Measurements from ENCODE around the gene RASA1. TPM values are rescaled to one million over a fixed set of nuclear protein-coding genes. Genes with fewer than 3 reads are reported as not detected.

RASA1 gene
- total and polyA plus RNA-seq, 9 of the 15 experiments (the other 6 are each of a cell fraction or from before 2014, with no cell fraction given) = 3.2 to 17.3 (median 9.2) TPM

DNA sequence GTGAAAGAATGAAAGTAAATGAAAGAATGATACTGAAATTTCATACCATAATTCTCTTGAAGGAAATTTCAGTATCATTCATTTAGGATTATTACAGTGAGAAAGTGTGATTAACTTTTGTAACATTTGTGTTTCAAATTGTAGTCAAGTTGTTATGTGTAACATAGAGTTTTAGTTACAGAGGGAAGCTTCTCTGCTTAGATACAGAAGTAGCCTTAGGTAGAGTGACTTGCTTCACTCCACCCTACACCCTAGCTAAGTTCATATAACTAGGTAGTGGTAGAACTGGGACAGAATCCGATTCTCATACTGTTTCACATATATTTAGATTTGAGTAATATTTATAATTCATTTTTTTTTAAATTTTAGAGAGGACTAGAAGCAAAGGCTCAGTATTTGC is 9.0 kb downstream of the RASA1 start:
- DNase-seq (ENCODE audit: extremely low read depth in 1 of 4, low spot score in 3 of 4) (no peak), ATAC-seq (no peak), FAIRE-seq (no peak)
- Histone ChIP-seq H3K27me3 (ENCODE audit: control insufficient read depth in 2 of 2, insufficient read depth in 2 of 2, low read length in 2 of 2) (no peaks in the 10 kb centered on the region), H3K27ac (ENCODE audit: extremely low read depth, low read depth, low read length) (no peak overlapping the region), H3K9ac (ENCODE audit: insufficient read depth in 1 of 2, low read depth in 2 of 2, low read length in 2 of 2) (no peak overlapping the region), H4K20me1 (replicated peaks; ENCODE audit: control insufficient read depth, insufficient read depth, low read length) (no peaks in the 10 kb centered on the region), H3K4me1 (replicated peaks in 1 of 2; ENCODE audit: control insufficient read depth in 2 of 2, insufficient read depth in 2 of 2, low read length in 2 of 2) (no peaks in the 10 kb centered on the region), H3K9me3 (replicated peaks; ENCODE audit: control insufficient read depth, insufficient read depth, low read depth, low read length) (no peaks in the 10 kb centered on the region), H3K36me3 (ENCODE audit: control insufficient read depth, insufficient read depth, low read length) (peaks cover under 1% of the 10 kb centered on the region), H3K9me1 (ENCODE audit: control insufficient read depth, insufficient read depth, low read length) (no peaks in the 10 kb centered on the region), H2AFZ (ENCODE audit: low read depth, low read length) (no peak overlapping the region), H3K4me3 (no peak overlapping the region), H3K79me2 (ENCODE audit: control insufficient read depth, insufficient read depth, low read length) (peaks cover 50% of the 10 kb centered on the region), H3K4me2 (ENCODE audit: insufficient read depth, low read length) (no peak overlapping the region)
- in situ Hi-C loops (cut with MboI) (no loop called here), intact Hi-C loops (cut with micrococcal nuclease) (no loop called here)
- no TSS peak for BruUV-seq (replicated peaks)
- 83% methylated on average over 1 of the region's 1 CpG for WGBS (ENCODE audit: insufficient coverage, low coverage, missing lambda C conversion rate)
- POLR2A ChIA-PET = no interaction called here
- CTCF ChIA-PET (ENCODE audit: low intra/inter-chr PET ratio) = no interaction called here
- TF ChIP-seq, protein P1, sequence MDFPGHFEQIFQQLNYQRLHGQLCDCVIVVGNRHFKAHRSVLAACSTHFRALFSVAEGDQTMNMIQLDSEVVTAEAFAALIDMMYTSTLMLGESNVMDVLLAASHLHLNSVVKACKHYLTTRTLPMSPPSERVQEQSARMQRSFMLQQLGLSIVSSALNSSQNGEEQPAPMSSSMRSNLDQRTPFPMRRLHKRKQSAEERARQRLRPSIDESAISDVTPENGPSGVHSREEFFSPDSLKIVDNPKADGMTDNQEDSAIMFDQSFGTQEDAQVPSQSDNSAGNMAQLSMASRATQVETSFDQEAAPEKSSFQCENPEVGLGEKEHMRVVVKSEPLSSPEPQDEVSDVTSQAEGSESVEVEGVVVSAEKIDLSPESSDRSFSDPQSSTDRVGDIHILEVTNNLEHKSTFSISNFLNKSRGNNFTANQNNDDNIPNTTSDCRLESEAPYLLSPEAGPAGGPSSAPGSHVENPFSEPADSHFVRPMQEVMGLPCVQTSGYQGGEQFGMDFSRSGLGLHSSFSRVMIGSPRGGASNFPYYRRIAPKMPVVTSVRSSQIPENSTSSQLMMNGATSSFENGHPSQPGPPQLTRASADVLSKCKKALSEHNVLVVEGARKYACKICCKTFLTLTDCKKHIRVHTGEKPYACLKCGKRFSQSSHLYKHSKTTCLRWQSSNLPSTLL (IDR thresholded peaks at IDR 0.05) = no peak
- TF ChIP-seq, protein P2, sequence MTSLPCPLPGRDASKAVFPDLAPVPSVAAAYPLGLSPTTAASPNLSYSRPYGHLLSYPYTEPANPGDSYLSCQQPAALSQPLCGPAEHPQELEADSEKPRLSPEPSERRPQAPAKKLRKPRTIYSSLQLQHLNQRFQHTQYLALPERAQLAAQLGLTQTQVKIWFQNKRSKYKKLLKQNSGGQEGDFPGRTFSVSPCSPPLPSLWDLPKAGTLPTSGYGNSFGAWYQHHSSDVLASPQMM (CRISPR knock-in tag; IDR thresholded peaks at IDR 0.05) = no peak
- TF ChIP-seq ADNP (tag; IDR thresholded peaks at IDR 0.05) = no peak
- TF ChIP-seq, protein P3, sequence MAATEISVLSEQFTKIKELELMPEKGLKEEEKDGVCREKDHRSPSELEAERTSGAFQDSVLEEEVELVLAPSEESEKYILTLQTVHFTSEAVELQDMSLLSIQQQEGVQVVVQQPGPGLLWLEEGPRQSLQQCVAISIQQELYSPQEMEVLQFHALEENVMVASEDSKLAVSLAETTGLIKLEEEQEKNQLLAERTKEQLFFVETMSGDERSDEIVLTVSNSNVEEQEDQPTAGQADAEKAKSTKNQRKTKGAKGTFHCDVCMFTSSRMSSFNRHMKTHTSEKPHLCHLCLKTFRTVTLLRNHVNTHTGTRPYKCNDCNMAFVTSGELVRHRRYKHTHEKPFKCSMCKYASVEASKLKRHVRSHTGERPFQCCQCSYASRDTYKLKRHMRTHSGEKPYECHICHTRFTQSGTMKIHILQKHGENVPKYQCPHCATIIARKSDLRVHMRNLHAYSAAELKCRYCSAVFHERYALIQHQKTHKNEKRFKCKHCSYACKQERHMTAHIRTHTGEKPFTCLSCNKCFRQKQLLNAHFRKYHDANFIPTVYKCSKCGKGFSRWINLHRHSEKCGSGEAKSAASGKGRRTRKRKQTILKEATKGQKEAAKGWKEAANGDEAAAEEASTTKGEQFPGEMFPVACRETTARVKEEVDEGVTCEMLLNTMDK (IDR thresholded peaks at IDR 0.05; ENCODE audit: borderline replicate concordance, insufficient read depth, low read depth, low read length, poor library complexity, severe bottlenecking) = no peak
- TF ChIP-seq GABPB2 (CRISPR knock-in tag; conservative IDR thresholded peaks at IDR 0.05) = no peak
- TF ChIP-seq MEF2A (IDR thresholded peaks at IDR 0.05; ENCODE audit: control insufficient read depth, low read depth, low read length) = no peak
- TF ChIP-seq, protein P4, sequence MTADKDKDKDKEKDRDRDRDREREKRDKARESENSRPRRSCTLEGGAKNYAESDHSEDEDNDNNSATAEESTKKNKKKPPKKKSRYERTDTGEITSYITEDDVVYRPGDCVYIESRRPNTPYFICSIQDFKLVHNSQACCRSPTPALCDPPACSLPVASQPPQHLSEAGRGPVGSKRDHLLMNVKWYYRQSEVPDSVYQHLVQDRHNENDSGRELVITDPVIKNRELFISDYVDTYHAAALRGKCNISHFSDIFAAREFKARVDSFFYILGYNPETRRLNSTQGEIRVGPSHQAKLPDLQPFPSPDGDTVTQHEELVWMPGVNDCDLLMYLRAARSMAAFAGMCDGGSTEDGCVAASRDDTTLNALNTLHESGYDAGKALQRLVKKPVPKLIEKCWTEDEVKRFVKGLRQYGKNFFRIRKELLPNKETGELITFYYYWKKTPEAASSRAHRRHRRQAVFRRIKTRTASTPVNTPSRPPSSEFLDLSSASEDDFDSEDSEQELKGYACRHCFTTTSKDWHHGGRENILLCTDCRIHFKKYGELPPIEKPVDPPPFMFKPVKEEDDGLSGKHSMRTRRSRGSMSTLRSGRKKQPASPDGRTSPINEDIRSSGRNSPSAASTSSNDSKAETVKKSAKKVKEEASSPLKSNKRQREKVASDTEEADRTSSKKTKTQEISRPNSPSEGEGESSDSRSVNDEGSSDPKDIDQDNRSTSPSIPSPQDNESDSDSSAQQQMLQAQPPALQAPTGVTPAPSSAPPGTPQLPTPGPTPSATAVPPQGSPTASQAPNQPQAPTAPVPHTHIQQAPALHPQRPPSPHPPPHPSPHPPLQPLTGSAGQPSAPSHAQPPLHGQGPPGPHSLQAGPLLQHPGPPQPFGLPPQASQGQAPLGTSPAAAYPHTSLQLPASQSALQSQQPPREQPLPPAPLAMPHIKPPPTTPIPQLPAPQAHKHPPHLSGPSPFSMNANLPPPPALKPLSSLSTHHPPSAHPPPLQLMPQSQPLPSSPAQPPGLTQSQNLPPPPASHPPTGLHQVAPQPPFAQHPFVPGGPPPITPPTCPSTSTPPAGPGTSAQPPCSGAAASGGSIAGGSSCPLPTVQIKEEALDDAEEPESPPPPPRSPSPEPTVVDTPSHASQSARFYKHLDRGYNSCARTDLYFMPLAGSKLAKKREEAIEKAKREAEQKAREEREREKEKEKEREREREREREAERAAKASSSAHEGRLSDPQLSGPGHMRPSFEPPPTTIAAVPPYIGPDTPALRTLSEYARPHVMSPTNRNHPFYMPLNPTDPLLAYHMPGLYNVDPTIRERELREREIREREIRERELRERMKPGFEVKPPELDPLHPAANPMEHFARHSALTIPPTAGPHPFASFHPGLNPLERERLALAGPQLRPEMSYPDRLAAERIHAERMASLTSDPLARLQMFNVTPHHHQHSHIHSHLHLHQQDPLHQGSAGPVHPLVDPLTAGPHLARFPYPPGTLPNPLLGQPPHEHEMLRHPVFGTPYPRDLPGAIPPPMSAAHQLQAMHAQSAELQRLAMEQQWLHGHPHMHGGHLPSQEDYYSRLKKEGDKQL (CRISPR knock-in tag; IDR thresholded peaks at IDR 0.05; ENCODE audit: borderline replicate concordance) = no peak
- TF ChIP-seq FOXJ3 (CRISPR knock-in tag; IDR thresholded peaks at IDR 0.05) = no peak
- TF ChIP-seq SMAD2 (IDR thresholded peaks at IDR 0.05; ENCODE audit: low read depth, low read length) = no peak

All from K562 (cell line).